Ishikawa (cell line): ENCODE results near the gene SMYD4.

Source experiments
- CEBPB ChIP-seq: IDR thresholded peaks from 2 replicates; pipeline ENCODE4 v1.6.1; 2012
- CREB1 ChIP-seq: IDR thresholded peaks from 2 replicates; pipeline ENCODE4 v1.6.1; 2012; ENCODE audit warnings: low read depth
- EGR1 ChIP-seq: IDR thresholded peaks from 2 replicates; pipeline ENCODE4 v1.6.1; 2012
- EP300 ChIP-seq: IDR thresholded peaks from 2 replicates; pipeline ENCODE4 v1.6.1; 2012; ENCODE audit warnings: borderline replicate concordance
- FOXM1 ChIP-seq: IDR thresholded peaks from 2 replicates; pipeline ENCODE4 v1.6.1; 2012; ENCODE audit warnings: low read depth, borderline replicate concordance
- NFIC ChIP-seq: IDR thresholded peaks from 2 replicates; pipeline ENCODE4 v1.6.1; 2012
- RAD21 ChIP-seq: IDR thresholded peaks from 2 replicates; pipeline ENCODE4 v1.6.1; 2012; ENCODE audit warnings: low read depth
- REST ChIP-seq: IDR thresholded peaks from 2 replicates; pipeline ENCODE4 v1.6.1; 2012; ENCODE audit warnings: low read depth, mild to moderate bottlenecking
- TAF1 ChIP-seq: IDR thresholded peaks from 2 replicates; pipeline ENCODE4 v1.6.1; 2012; ENCODE audit warnings: low read depth, mild to moderate bottlenecking
- TCF12 ChIP-seq: IDR thresholded peaks from 2 replicates; pipeline ENCODE4 v1.6.1; 2012; ENCODE audit warnings: low read depth
- TEAD4 ChIP-seq: IDR thresholded peaks from 2 replicates; pipeline ENCODE4 v1.6.1; 2012
- YY1 ChIP-seq: IDR thresholded peaks from 2 replicates; pipeline ENCODE4 v1.6.1; 2012; ENCODE audit warnings: low read depth
- ZBTB7A ChIP-seq: IDR thresholded peaks from 2 replicates; pipeline ENCODE4 v1.6.1; 2012; ENCODE audit warnings: low read depth
- TF ChIP-seq, protein P1 (sequence below): IDR thresholded peaks from 2 replicates; pipeline ENCODE4 v1.6.1; 2012
- TF ChIP-seq, protein P2 (sequence below): IDR thresholded peaks from 2 replicates; pipeline ENCODE4 v1.6.1; 2012

SMYD4 gene

DNA sequence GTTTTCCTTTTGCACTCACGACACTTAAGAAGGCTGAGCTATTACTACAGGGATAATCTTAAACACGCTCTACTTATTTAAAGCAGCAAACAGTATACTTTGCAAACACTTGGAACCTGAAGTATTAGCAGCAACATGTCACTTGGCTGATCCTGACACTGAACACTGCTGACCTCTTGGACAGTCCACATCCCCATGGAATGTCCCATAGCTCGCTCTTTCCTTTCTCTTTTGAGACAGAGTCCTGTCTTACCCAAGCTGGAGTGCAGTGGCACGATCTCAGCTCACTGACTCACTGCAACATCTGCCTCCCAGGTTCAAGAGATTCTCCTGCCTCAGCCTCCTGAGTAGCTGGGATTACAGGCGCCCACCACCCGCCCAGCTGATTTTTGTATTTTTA, 26.4 kb downstream of the SMYD4 start:
- TF ChIP-seq, protein P1, sequence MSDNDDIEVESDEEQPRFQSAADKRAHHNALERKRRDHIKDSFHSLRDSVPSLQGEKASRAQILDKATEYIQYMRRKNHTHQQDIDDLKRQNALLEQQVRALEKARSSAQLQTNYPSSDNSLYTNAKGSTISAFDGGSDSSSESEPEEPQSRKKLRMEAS, result no peak
- TF ChIP-seq EP300 (no peak), TCF12 (no peak), EGR1 (no peak), CREB1 (no peak), YY1 (no peak), ZBTB7A (no peak), REST (no peak), TAF1 (no peak), CEBPB (no peak), RAD21 (no peak), TEAD4 (no peak), NFIC (no peak), FOXM1 (no peak)
- TF ChIP-seq, protein P2, sequence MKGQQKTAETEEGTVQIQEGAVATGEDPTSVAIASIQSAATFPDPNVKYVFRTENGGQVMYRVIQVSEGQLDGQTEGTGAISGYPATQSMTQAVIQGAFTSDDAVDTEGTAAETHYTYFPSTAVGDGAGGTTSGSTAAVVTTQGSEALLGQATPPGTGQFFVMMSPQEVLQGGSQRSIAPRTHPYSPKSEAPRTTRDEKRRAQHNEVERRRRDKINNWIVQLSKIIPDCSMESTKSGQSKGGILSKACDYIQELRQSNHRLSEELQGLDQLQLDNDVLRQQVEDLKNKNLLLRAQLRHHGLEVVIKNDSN, result no peak

DNA sequence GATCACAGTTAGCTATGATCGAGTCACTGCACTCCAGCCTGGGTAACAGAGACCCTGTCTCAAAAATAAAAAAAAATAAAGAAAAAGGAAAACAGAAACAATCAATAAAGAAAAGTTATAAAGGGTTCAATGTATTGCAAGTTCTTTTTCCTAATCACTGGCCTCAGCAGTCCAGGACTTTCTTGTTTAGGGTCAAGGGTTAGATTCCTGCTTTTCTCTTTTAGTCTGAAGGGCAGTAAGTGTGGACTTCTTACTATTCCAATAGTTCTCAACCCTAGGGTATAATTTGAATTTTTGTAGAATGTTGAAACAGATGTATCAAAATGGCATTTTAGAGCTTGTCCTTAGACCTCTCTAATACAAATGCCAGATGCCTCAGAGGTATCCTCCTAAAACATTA, 27.3 kb downstream of the SMYD4 start:
- TF ChIP-seq, protein P1, result no peak
- no peak for TF ChIP-seq EGR1

GRCh38 chr17:1800712-1801111, 29.0 kb downstream of the SMYD4 start:
- TF ChIP-seq FOXM1 (no peak), RAD21 (no peak), TEAD4 (no peak), CEBPB (no peak), TAF1 (no peak), YY1 (no peak), EP300 (no peak), CREB1 (no peak), TCF12 (no peak), EGR1 (no peak), REST (no peak), ZBTB7A (no peak)
- TF ChIP-seq, protein P2, result no peak
- TF ChIP-seq, protein P1, result no peak

GRCh38 chr17:1800240-1800639, 29.5 kb downstream of the SMYD4 start:
- TF ChIP-seq TAF1 (no peak), REST (no peak)

DNA sequence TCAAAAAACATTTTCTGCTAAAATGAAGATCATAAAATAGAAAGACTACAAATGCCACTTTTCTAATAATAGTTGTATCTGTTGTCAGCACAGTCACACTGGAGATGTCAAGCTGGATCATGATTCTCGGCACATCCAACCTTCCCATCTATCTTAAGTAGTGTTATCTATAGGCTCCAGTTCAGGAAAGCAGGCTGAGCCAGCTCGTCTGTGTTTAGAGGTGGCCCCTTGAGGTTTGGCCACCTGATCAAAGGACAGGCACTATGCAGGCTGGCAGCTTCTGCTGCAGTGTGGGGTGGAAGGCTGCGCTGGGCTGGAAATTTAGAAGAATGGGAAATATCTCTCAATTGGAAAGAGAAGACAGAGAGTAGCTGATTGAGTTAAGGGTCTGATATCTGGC, 32.4 kb downstream of the SMYD4 start:
- TF ChIP-seq FOXM1 (no peak), TEAD4 (no peak), YY1 (no peak), RAD21 (no peak), EGR1 (no peak), TCF12 (no peak), NFIC (no peak), TAF1 (no peak), CEBPB (no peak), EP300 (no peak), CREB1 (no peak), ZBTB7A (no peak), REST (no peak)
- TF ChIP-seq, protein P2, result no peak
- TF ChIP-seq, protein P1, result no peak
